Right renal cortex interstitium (tissue), 3 donors: ENCODE data around the gene EXD1. TPM values are rescaled to one million over a fixed set of nuclear protein-coding genes. Genes with fewer than 3 reads are reported as not detected.
"Not testable (repeated sequence)": the region's sequence is repeated elsewhere in the genome, so short reads cannot be mapped to it uniquely, and the experiment has no call there.

Source experiments
- DNase-seq, 3 donors: peaks; one replicate each; pipeline ENCODE4 v3.0.0-alpha.2; 2013; ENCODE audit warnings: low read depth in 3 of 3, low spot score in 2 of 3
- polyA plus RNA-seq, 3 donors: library from polyadenylated mRNA; unstranded; fragments of 120-200 nt; gene quantifications; one replicate each; pipeline ENCODE4 v1.2.1, GENCODE V29; 2013; ENCODE audit not compliant: insufficient read length in 3 of 3

EXD1 gene
- polyA plus RNA-seq, 3 donors, result not detected

DNA sequence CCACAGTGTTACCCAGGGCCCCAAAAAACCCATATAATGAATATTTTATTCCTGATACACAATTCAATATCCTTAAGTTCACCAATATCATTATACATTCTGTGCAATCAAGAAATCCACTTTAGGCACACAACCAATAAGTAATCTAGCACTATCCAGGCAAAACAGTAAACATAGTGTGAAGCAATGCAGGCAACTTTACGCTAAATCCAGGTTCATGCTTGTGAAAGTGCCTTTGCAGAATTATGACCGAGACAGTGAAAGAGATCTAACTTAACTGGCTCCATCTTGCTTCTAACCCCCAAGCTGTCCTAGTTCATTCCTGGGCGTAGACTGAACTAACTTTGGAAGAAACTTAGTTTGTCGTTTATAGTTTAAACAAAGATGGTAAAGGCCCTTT, 80.3 kb downstream of the EXD1 start:
- DNase-seq, result no peak

DNA sequence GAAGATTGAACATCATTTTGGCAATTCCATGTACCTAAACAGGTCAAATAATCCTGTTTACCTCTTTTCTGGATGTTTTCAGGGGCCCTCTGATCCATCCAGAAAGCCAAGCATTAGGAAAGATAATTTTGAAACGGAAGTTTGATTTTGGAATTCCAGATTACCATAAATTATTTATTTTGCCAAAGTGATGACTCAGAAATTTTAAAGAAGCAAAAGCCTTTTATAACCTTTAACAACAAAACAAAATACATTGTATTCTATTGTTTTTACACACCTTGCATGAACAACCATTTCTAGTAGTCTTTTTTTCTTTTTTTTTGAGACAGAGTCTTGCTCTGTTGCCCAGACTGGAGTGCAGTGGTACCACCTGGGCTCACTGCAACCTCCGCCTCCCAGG, 82.5 kb downstream of the EXD1 start:
- DNase-seq, result no peak

- DNase-seq, result no peak
Measured at GRCh38 chr15:41139619-41140018, 90.9 kb downstream of the EXD1 start.

GRCh38 chr15:41139112-41139511, 91.4 kb downstream of the EXD1 start:
- not testable (repeated sequence) for DNase-seq

DNA sequence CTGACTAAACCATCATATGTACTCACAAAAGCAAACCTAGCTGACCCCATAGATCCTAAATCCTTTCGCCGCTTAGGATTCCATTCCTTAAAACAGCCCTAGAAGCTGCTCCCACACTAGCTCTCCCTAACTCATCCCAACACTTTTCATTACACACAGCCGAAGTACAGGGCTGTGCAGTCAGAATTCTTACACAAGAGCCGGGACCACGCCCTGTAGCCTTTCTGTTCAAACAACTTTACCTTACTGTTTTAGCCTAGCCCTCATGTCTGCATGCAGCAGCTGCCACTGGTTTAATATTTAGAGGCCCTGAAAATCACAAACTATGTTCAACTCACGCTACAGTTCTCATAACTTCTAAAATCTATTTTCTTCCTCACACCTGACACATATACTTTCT, 95.0 kb downstream of the EXD1 start:
- DNase-seq, result not testable (repeated sequence)

DNA sequence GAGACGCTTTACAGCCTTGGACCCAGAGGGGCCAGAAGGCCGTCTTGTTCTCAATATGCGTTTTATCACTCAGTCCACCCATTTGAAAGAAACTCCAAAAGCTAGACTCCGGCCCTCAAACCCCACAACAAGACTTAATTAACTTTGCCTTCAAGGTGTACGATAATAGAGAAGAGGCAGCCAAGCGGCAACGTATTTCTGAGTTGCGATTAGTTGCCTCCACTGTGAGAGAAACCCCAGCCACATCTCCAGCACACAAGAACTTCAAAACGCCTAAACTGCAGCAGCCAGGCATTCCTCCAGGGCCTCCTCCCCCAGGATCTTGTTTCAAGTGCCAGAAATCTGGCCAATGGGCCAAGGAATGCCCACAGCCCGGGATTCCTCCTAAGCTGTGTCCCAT, 97.1 kb downstream of the EXD1 start:
- peak in 1 of 3 donors; percentile 19 for DNase-seq

Other genes with a start within 250 kb of the EXD1 start
- 10 to 100 TPM; 23.4 to 25.8 (median 23.5) TPM for gene INO80, start 114.5 kb downstream of the EXD1 start, polyA plus RNA-seq
- gene CHP1, start 511 bp upstream of the EXD1 start, polyA plus RNA-seq, result 10 to 100 TPM; 59.4 to 69.7 (median 62.5) TPM
- gene OIP5, start 101.8 kb upstream of the EXD1 start, polyA plus RNA-seq, result 10 to 100 TPM in 1 of 3 donors, 1 to 10 TPM in 2; 8.8 to 10.3 (median 9.0) TPM
- 100 to 1,000 TPM in 1 of 3 donors, 10 to 100 TPM in 2; 94.7 to 112 (median 98.3) TPM for gene NUSAP1, start 102.1 kb upstream of the EXD1 start, polyA plus RNA-seq
- gene NDUFAF1, start 171.7 kb upstream of the EXD1 start, polyA plus RNA-seq, result 10 to 100 TPM; 26.0 to 28.2 (median 27.2) TPM
- gene RTF1, start 186.3 kb upstream of the EXD1 start, polyA plus RNA-seq, result 10 to 100 TPM; 67.2 to 70.0 (median 67.6) TPM